GM18508 (cell line): ENCODE measurements around the gene COL1A1.

Source experiments
- ATAC-seq: cut with Tn5 transposase; IDR thresholded peaks from one replicate; pipeline ENCODE4 v1.9.1; 2021; ENCODE audit warnings: moderate number of reproducible peaks; ENCODE audit not compliant: insufficient read depth, unreplicated experiment

The COL1A1 gene

DNA sequence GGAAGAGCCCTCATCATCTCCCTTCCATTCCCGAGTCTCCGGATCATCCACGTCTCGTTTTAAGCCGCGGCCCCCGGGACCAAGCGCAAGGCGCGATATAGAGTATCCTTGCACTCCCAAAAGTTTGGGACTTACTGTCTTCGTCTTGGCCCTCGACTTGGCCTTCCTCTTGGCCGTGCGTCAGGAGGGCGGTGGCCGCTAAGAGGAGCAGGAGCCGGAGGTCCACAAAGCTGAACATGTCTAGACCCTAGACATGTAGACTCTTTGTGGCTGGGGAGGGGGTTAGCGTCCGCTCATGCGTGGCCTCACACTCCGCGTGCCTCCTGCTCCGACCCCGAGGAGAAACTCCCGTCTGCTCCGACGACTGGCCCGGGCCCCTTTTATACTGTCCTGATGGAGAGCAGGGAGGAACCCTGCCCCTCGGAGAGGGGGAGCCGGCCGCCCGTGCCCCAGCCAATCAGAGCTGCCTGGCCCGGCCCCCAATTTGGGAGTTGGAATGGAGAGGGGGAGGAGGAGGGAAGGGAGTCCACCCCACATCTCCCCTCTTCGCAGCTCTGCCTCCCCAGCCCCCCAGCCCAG, at the start of gene COL1A1:
Gene COL1A1 (minus strand): TSS at position 356 of the 579 bp plus-strand sequence. CDS start 118 bp downstream, at position 238.
- no peak for ATAC-seq

DNA sequence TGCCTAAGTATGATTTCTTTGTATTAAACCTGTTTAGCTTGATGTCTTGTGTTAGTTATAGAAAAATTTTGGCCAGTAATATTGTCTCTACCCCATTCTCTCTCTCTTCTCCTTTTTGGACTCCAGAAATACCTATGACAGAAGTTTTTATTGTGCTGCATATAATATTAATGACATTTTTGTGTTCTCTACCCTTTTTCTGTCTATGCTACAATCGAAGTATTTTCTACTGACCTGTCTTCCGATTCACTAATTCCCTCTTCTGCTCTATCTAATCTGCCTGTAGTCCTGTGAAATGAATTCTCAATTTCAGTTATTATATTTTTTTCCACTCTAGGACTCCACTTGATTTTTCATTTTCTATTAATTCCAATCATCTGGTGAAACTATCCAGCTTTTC, 46.8 kb upstream of the COL1A1 start:
- ATAC-seq = no peak

DNA sequence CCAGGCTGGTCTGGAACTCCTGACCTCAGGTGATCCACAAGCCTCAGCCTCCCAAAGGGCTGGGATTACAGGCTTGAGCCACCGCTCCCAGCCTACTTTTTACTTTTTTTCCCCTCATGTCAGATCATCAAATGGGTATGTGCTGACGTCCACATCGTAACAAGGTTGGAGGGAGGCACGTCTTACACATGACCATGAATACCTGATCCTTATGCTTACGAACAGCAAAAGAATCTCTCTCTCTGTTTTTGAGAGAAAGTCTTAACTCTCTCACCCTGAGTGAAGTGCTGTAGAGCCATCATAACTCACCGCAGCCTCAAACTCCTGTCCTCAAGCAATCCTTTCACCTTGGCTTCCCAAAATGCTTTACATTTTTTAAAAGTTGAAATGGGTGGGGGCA, 43.3 kb upstream of the COL1A1 start:
- ATAC-seq = no peak

DNA sequence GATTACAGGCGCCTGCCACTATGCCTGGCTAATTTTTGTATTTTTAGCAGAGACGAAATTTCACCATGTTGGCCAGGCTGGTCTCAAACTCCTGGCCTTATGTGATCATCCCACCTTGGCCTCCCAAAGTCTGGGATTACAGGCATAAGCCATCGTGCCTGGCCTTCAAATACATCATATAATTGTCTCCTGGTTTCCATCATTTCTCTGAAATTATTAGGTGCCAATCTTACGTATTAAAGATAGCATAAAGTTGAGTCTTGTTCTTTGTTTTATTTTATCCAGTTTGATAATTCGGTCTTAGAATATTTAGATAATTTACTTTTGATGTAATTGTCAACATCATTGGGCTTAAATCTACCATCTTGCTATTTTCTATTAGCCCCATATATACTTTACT, 40.0 kb upstream of the COL1A1 start:
- no peak for ATAC-seq

DNA sequence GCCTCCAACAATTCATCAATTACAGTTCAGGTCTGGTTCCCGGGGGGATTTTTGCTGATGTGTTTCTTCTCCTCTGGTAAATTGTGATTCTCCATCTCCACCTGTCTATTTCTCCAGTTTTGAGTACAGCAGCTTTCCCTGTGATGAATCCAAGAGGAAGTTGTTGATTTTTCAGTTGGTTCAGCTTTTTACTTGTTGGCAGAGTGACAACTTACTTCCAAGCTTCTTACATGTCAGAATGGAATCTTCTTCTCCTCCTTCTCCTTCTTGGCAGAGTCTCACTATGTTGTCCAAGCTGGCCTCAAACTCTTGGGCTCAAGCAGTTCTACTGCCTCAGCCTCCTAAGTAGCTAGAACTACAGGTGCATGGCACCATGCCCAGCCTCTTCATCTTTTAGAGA, 39.4 kb upstream of the COL1A1 start:
- ATAC-seq = no peak

DNA sequence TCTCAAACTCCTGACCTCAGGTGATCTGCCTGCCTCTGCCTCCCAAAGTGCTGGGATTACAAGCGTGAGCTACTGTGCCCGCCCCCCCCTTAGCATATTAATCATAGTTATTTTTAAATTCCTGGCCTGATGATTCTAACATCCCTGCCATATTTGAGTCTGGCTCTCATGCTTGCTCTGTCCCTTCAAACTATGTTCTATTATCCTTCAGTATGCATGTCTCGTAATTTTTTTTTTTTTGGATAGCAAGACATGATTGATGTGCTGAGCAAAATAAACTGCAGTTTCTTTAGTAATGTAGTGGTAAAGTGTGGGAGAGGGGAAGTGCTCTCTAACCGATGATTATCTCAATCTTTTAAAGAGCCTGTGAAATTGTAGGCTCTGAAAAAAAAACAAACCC, 38.5 kb upstream of the COL1A1 start:
- no peak for ATAC-seq

DNA sequence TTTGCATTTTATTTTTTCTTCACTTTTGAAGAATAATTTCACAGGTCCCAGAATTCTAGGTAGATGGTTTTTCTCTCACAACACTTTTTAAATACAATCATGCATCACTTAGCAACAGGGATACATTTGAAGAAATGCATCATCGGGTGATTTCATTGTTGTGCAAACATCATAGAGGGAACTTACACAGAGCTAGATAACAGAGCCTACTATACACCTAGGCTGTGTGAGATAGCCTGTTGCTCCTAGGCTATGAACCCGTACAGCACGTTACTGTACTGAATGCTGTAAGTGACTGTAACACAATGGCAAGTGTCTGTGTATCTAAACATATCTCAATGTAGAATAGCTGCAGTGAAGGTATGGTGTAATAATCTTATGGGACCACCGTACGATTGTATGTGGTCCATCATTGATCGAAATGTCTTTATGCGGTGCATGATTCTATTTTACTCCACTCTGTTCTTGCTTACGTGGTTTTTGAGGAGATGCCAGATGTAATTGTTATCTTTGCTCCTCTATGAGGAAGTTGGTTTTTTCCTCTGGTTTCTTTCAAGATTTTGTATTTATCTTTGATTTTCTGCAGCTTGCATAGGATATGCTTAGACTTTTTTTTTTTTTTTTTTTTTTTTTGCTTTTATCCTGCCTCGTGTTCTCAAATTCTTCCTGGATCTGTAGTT, 37.3 kb upstream of the COL1A1 start:
- ATAC-seq = no peak

DNA sequence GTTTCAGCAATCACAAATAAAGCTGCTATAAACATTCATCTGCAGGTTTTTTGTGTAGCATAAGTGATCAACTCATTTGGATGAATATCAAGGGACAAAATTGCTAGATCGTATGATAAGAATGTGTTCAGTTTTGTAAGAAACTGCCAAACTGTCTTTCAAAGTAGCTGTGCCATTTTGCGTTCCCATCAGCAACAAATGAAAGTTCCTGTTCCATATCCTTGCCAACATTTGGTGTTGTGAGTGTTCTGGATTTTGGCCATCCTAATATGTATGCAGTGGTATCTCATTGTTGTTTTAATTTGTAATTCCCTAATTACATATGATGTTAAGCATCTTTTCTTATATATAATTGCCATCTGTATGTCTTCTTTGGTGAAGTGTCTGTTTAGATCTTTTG, 36.5 kb upstream of the COL1A1 start:
- ATAC-seq = no peak

DNA sequence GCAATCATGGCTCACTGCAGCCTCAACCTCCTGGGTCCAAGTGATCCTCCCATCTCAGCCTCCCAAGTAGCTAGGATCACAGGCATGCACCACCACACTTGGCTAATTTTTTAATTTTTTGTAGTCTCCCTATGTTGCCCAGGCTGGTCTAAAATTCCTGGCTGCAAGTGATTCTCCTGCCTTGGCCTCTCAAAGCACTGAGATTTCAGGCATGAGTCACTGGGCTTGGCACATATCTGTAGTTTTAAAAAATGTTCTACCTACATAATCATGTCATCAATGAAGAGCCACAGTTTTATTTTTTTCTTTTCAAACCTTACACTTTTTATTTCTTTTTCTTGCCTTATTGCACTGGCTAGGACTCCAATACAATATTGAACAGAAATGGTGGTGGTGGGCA, 33.1 kb upstream of the COL1A1 start:
- ATAC-seq = no peak

DNA sequence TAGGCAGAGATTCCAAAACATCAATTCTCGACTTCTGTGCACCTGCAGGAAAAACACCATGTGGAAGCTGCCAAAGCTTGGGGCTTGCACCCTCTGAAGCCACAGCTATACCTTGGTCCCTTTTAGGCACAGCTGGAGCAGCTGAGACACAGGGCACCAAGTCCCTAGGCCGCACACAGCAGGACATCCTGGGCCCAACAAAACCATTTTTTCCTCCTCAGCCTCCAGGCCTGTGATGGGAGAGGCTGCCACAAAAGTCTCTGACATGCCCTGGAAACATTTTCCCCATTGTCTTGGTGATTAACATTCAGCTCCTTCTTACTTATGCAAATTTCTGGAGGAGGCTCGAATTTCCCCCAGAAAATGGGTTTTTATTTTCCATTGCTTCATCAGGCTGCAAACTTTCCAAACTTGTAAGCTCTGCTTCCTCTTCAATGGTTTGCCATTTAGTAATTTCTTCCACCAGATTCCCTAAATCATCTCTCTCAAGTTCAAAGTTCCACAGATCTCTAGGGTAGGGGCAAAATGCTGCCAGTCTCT, 24.3 kb upstream of the COL1A1 start:
- ATAC-seq = no peak

DNA sequence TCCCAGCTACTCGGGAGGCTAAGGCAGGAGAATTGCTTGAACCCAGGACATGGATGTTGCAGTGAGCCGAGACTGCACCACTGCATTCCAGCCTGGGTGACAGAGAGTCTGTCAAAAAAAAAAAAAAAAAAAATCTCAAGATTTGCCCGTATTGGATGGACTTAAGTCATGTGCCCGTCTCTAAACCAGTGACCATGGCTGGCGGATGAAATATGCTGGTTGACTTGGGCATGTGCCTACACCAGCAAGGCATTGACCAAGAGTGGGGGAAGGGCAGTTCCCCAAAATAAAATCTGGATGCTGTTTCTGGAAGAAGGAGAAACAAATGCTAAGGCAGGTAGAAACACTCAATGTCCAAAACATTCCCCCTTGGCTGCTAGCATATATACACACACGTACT, 21.5 kb upstream of the COL1A1 start:
- ATAC-seq = no peak

DNA sequence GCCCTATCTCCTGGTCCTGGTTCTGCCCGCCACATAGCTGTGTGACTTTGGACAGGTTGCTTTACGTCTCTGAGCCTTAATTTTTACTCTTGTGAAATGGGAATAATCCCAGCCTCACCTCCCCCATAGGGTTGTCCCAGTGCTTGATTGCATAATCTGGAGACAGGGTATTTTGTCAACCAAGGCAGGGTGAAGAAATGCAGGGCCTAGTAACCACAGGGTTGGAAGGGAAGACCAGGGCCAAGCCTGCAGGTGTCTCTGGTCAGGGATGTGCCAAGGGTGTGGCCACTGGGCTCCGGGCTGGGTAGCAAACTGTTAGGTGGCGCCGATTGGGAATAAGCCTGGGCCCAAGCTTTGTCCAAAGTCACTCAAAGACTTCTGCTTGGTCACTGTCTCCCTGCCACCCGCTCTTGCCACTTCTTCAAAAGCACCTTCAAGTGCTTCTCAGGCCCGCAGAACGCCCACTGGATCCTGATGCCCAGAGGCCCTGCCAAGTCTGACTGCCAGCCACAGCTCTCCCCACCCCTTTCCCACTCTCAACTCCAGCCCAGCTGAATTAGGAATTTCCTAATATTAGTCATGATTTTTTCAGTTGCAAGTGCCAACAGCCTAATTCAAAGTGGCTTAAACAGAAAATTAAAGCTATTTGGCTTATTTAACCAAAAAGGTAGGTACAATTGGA, 20.6 kb upstream of the COL1A1 start:
- no peak for ATAC-seq

DNA sequence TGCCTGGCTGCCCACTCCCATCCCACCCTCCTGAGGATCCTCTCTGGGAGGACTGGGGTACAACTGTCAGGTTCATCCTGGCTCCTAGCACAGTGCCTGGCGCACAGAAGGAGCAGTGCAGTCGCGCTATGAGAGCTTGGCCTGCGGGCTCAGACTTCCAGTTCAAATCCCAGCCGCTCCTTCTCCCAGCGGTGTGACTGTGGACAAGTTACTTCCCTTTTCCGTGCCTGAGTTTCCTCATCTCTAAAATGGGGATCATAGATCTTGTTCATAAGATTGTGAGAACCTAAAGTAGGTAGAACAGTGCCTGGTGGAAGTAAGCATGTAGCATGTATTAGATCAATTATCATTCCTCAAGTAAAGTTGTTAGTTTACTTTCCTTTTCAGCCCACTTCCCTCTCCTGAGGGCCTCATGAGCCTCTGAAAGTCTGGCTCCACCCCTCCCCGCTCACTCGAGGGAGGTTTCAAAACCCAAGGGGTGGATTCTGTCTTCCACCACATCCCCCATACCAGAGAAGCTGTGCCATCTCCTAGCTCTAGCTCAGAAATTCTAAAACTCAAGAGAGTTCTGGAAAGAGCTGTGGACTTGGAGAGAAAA, 19.9 kb upstream of the COL1A1 start:
- ATAC-seq = no peak

DNA sequence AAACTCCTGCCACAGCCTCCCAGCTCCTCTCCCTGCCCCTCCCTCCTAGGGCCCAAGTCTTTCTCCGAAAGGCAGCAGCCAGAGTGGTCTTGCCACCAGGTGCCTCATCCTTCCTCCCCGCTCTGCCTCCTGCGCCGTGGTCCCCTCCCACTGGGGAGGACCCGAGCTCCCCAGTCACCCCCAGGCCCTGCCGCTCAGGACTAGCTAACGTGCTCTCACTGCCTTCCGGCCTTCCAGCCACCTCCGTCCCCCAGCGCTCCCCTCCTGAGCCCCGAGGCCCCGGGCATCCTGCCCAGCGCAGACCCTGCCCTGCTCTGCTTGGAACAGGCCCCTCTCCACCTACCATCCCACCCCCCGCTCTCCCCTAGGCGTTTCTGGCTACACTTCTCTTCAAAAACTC, 19.4 kb upstream of the COL1A1 start:
- ATAC-seq = no peak

DNA sequence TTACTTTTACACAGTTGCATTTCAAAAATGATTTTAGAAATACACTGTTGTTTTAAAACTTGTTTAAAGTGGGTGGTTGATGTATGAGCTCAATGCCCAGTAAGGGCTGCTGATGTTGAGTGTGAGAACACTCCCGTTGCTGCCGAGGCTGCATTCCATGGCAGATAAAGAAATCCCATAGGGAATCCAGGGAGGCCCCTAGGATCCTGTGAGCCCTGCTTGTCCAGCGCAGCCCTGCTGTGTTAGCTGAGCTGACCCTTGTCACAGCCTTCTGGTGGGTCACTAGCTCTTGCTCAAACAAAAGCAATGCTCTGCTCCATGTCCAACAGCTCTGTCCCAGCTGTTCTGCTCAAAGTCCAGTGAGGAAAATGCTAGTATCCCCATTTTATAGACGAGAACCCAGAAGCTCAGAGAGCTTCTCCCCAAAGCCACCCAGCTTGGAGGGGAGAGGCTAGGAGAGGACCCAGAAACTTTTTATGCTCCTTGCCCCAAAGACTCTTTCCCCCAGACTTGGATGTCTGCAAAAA, 18.6 kb upstream of the COL1A1 start:
- ATAC-seq = no peak

DNA sequence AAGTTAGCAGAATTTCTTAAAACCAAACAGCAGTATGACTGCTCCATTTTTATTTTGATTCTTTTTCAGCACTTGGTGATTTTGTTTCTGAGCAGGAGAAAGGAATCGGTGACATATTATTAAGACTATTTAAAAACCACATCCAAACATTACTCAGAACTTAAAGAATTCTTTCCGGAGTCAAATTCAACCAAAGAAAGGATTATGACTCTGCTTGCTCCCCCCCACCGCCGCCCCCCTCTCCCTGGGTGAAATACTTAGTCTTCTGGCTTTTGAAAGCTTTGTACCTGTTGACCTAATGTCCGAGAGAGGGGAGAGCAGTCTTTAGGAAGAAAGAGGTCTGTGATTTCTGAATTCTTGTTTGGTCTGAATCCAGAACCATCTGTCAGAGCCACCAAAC, 17.9 kb upstream of the COL1A1 start:
- ATAC-seq = no peak

DNA sequence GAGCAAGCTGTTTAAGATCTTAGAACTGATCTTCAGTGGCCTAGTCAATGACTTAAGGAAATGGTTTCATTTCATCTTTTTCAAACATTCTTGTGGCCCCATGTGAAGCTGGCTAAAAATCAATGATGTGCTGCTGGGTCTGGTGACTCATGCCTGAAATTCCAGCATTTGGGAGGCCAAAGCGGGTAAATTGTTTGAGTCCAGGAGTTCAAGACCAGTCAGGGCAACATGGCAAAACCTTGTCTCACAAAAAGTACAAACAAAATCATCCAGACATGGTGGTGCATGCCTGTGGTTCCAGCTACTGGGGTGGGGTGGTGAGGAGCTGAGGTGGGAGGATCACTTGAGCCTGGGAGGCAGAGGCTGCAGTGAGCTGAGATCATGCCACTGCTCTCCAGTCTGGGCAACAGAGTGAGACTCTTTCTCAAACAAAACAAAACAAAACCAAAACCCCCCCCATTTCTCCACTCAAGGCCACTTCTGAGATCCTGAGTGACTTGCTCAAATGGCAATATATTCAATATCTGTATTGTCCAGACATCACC, 17.4 kb upstream of the COL1A1 start:
- ATAC-seq = no peak

DNA sequence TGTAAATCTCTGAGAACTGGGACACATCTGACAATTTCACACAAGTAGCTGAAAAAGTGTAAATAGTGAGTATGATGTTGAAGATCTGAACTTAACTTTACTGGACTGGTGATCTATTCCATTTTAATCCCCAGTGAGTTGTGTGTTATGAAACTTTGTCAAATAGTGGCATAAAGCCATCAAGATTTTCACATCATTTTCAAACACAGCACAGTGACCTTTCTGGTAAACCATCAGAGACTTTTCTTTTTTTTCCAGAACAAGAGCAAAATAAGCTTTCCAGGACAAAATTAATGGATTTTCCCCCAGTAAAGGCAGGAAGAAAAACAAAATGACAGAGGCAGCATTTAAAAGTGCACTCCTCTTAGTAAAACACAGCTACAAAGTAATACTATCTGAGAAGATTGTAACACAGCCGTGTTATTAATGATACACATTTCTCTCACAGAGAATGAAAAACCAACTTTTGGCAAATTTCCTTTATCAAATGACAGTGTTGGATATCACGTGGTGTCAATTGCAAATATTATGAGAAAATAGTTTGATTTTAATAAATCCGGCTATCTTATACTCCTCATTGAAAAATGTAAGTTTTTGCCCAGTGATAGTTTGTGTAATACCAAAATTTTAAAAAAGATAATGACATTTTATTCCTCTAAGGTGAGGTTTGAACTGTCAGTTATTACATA, 16.8 kb upstream of the COL1A1 start:
- ATAC-seq = no peak

DNA sequence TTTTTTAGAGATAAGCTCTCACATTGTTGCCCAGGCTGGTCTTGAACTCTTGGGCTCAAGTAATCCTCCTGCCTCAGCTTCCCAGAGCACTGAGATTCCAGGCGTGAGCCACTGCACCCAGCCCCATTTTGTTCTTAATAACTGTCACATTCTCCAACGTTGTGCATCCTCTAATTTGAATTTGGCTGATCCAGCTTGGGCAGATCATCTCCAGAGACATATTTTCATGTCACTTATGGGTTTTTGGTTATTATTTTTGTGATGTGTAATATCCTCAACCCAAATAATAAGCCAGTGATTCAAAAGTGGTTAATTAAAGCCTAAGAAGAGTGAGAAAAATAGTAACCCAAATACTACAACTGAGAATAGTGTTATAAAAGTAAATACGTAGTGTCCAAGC, 16.2 kb upstream of the COL1A1 start:
- ATAC-seq = no peak
